Suprapubic skin (tissue), 4 donors: ENCODE data around the gene BBS2. TPM values are rescaled to one million over a fixed set of nuclear protein-coding genes. Genes with fewer than 3 reads are reported as not detected.
A peak's percentile ranks its signal among the peaks of the same experiment; 100 is the strongest.

Experiments used
- DNase-seq, 2 donors: peaks; one replicate each; pipeline ENCODE4 v3.0.0-alpha.2; 2019; ENCODE audit warnings: low spot score in 2 of 2
- H3K27ac ChIP-seq: fragments of 200-600 bp; sonication (generic); one replicate; pipeline ENCODE4 v1.5.1; 2019
- H3K27me3 ChIP-seq: fragments of 200-600 bp; sonication (generic); one replicate; pipeline ENCODE4 v1.5.1; 2019
- H3K36me3 ChIP-seq: fragments of 200-600 bp; sonication (generic); one replicate; pipeline ENCODE4 v1.5.1; 2019
- H3K4me1 ChIP-seq: fragments of 200-600 bp; sonication (generic); one replicate; pipeline ENCODE4 v1.5.1; 2019
- H3K4me3 ChIP-seq: fragments of 200-600 bp; sonication (generic); one replicate; pipeline ENCODE4 v1.5.1; 2019; ENCODE audit warnings: mild to moderate bottlenecking
- H3K9me3 ChIP-seq: fragments of 200-600 bp; sonication (generic); one replicate; pipeline ENCODE4 v1.5.1; 2019
- EP300 ChIP-seq: sonication (generic); formaldehyde crosslinking; IDR thresholded peaks from one replicate; pipeline ENCODE4 v1.6.1; 2017; ENCODE audit warnings: antibody characterized with exemption
- POLR2A ChIP-seq, 2 donors: fragments of 450-650 bp; IDR thresholded peaks; one replicate each; pipeline ENCODE4 v1.6.1; 2017; ENCODE audit warnings: antibody characterized with exemption in 2 of 2, mild to moderate bottlenecking in 2 of 2, moderate library complexity in 2 of 2
- POLR2AphosphoS5 ChIP-seq, 3 donors: sonication (generic); formaldehyde crosslinking; IDR thresholded peaks; one replicate each; pipeline ENCODE4 v1.6.1; 2017; ENCODE audit warnings: antibody characterized with exemption in 3 of 3
- WGBS: methylation state at CpG from one replicate; pipeline ENCODE4 v1.1.5; 2018; 5-methylcytosine and 5-hydroxymethylcytosine counted together
- total RNA-seq, 4 donors: library from RNA; depleted of rRNA; stranded (reverse); fragments of >200 nt; gene quantifications; one replicate each; pipeline ENCODE4 v1.1.0, GENCODE V29; 2016
- TF ChIP-seq, protein P1 (sequence below), 2 donors: fragments of 200-600 bp in 1 of 2; fragments of 450-650 bp in 1 of 2; sonication (generic) in 1 of 2; IDR thresholded peaks; one replicate each; pipeline ENCODE4 v1.5.1; 2016 to 2019; ENCODE audit warnings: antibody characterized with exemption in 2 of 2, mild to moderate bottlenecking in 1 of 2, moderate library complexity in 1 of 2

The BBS2 gene
- total RNA-seq, 4 donors from 2014 or later = 79.2 to 237 (median 99.2) TPM

DNA sequence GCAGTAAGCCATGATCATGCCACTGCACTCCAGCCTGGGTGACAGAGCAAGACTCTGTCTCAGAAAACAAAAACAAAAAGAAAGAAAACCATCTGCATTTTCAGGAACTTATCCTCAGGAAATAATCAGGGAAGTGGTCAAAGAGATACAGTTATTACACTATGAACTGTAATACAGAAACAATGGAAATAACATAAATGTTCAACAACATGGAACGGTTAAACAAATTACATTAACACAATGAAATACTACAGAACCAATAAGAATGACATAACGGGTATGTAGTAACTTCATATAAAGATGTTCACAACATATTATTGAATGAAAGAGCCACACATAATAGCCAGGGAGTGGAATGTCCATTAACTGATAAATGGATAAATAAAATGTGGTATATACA lies 6.7 kb downstream of the BBS2 start:
- TF ChIP-seq, protein P1, sequence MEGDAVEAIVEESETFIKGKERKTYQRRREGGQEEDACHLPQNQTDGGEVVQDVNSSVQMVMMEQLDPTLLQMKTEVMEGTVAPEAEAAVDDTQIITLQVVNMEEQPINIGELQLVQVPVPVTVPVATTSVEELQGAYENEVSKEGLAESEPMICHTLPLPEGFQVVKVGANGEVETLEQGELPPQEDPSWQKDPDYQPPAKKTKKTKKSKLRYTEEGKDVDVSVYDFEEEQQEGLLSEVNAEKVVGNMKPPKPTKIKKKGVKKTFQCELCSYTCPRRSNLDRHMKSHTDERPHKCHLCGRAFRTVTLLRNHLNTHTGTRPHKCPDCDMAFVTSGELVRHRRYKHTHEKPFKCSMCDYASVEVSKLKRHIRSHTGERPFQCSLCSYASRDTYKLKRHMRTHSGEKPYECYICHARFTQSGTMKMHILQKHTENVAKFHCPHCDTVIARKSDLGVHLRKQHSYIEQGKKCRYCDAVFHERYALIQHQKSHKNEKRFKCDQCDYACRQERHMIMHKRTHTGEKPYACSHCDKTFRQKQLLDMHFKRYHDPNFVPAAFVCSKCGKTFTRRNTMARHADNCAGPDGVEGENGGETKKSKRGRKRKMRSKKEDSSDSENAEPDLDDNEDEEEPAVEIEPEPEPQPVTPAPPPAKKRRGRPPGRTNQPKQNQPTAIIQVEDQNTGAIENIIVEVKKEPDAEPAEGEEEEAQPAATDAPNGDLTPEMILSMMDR (IDR thresholded peaks at IDR 0.05) = no peak
- TF ChIP-seq EP300 = no peak
- TF ChIP-seq POLR2A (IDR thresholded peaks at IDR 0.05) = no peak
- TF ChIP-seq POLR2AphosphoS5 (IDR thresholded peaks at IDR 0.05) = no peak
- WGBS = 90% methylated on average over 2 of the region's 2 CpGs
- H3K4me1 ChIP-seq = peaks cover 38% of the 10 kb centered on the region
- H3K4me3 ChIP-seq = no peak overlapping the region
- H3K27me3 ChIP-seq = no peaks in the 10 kb centered on the region
- H3K27ac ChIP-seq = no peak overlapping the region
- H3K9me3 ChIP-seq = no peaks in the 10 kb centered on the region
- peaks cover 37% of the 10 kb centered on the region for H3K36me3 ChIP-seq
- DNase-seq = no peak

DNA sequence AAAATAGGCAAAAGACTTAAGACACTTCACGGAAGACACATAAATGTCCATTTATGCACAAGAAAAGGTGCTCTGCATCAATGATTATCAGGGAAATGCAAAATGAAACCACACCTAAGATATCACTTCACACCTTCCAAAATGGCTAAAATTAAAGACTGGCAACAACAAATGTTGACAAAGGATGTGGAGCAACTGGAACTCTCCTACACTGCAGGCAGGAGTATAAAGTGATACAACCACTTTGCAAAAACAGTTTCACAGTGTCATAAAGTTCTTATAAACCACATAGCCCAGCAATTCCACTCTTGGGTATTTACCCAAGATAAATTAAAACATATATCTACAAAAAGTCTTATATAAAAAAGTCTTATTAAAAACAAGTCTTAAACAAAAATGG lies 7.8 kb downstream of the BBS2 start:
- no peak for DNase-seq
- H3K4me1 ChIP-seq = peaks cover 34% of the 10 kb centered on the region
- WGBS = 98% methylated on average over 1 of the region's 1 CpG
- TF ChIP-seq EP300 (no peak), POLR2AphosphoS5 (IDR thresholded peaks at IDR 0.05) (no peak), POLR2A (IDR thresholded peaks at IDR 0.05) (no peak)
- TF ChIP-seq, protein P1 (IDR thresholded peaks at IDR 0.05) = no peak
- no peaks in the 10 kb centered on the region for H3K9me3 ChIP-seq
- H3K4me3 ChIP-seq = no peak overlapping the region
- H3K27me3 ChIP-seq = no peaks in the 10 kb centered on the region
- no peak overlapping the region for H3K27ac ChIP-seq
- H3K36me3 ChIP-seq = peaks cover 45% of the 10 kb centered on the region

DNA sequence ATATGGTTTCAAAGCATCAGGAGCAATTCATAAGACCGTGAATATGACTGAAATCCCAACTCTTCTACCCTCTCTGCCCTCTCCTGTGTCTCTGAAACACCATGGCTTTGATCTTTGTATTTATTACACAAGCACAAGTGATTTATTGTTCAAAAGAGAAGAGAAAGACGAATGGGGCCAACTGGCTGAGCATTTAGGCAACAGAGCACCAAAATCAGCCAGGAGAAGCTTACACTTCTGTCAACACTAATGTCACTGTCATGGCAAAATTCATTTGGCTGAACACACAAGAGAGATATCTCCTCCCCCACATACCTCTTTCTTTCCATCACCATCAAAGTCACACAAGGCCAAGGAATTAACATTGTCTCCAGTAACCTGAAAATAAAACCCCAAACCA lies 9.3 kb downstream of the BBS2 start:
- Histone ChIP-seq H3K4me3 (no peak overlapping the region), H3K36me3 (peaks cover 52% of the 10 kb centered on the region)

DNA sequence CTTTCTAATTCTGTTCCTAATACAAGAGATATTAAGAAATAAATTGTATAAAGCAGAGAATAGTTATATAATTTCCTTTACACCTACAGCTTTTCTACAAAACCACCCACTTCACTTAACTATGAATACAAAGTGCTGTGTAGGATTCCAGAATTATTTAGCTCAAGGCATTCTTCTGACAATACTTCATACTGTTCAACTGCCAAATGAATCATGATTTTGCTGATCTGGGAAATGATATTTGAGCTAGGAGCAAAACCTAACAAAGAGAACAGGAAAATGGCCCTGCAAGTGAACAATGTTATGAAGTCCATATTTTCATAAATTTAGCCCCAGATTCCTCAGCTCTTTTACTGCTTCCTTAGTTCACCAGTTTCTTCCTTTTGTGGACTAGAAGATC lies 12.9 kb downstream of the BBS2 start:
- Histone ChIP-seq H3K36me3 (peaks cover 76% of the 10 kb centered on the region), H3K4me3 (no peak overlapping the region), H3K9me3 (no peaks in the 10 kb centered on the region), H3K27me3 (no peaks in the 10 kb centered on the region), H3K4me1 (peaks cover 17% of the 10 kb centered on the region), H3K27ac (peak overlapping the region; percentile 37)
- DNase-seq = no peak
- TF ChIP-seq EP300 (no peak), POLR2A (IDR thresholded peaks at IDR 0.05) (no peak), POLR2AphosphoS5 (IDR thresholded peaks at IDR 0.05) (no peak)
- TF ChIP-seq, protein P1 (IDR thresholded peaks at IDR 0.05) = no peak

More for the DNA sequence above, 9.3 kb downstream of the BBS2 start:
- Histone ChIP-seq H3K27me3 (no peaks in the 10 kb centered on the region), H3K9me3 (no peaks in the 10 kb centered on the region), H3K4me1 (peaks cover 30% of the 10 kb centered on the region), H3K27ac (no peak overlapping the region)
- DNase-seq = no peak
- TF ChIP-seq POLR2A (IDR thresholded peaks at IDR 0.05) = no peak
- TF ChIP-seq POLR2AphosphoS5 (IDR thresholded peaks at IDR 0.05) = no peak
- TF ChIP-seq EP300 = no peak
- TF ChIP-seq, protein P1 (IDR thresholded peaks at IDR 0.05) = no peak
- 70% methylated on average over 2 of the region's 2 CpGs for WGBS

DNA sequence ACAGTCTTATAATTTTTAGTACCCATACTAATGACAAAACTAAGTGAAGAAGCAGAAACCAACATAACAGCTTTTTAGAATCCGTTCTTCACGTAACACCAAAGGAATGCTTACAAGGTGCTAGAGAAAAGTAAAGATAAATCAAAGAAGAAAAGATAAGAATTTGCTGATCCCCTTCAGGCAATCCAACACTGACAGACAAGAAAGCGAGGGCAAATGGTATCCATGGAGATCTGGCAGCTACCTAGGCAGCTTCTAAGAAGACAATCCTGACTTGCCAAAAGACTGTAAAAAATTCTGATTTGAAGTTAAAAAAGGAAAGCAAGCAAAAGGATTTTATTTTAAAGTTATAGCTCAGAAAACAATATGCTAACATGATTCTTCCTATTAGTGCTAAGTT lies 14.6 kb downstream of the BBS2 start:
- no peak overlapping the region for H3K27ac ChIP-seq
- H3K4me1 ChIP-seq = peaks cover 17% of the 10 kb centered on the region
- TF ChIP-seq, protein P1 (IDR thresholded peaks at IDR 0.05) = no peak
- TF ChIP-seq POLR2A (IDR thresholded peaks at IDR 0.05) = no peak
- TF ChIP-seq POLR2AphosphoS5 (IDR thresholded peaks at IDR 0.05) = no peak
- no peak for TF ChIP-seq EP300
- no peaks in the 10 kb centered on the region for H3K9me3 ChIP-seq
- H3K4me3 ChIP-seq = no peak overlapping the region
- no peaks in the 10 kb centered on the region for H3K27me3 ChIP-seq
- H3K36me3 ChIP-seq = peaks cover 83% of the 10 kb centered on the region
- DNase-seq = no peak
- 60% methylated on average over 3 of the region's 3 CpGs for WGBS
